NB4 (cell line): ENCODE results near the gene NEMP2.

Experiments used
- DNase-seq: peaks from one replicate; pipeline ENCODE4 v3.0.0; 2010; ENCODE audit warnings: low read depth
- H3K4me3 ChIP-seq: one replicate; pipeline ENCODE4 v1.5.1; 2011; ENCODE audit warnings: mild to moderate bottlenecking, low read depth, low read length, moderate library complexity
- MYC ChIP-seq: IDR thresholded peaks from 2 replicates; pipeline ENCODE4 v1.6.1; 2011; ENCODE audit warnings: low read depth, low read length
- POLR2A ChIP-seq: IDR thresholded peaks from 2 replicates; pipeline ENCODE4 v1.6.1; 2011; ENCODE audit warnings: mild to moderate bottlenecking; ENCODE audit not compliant: insufficient read length; ENCODE audit errors: extremely low read depth
- TF ChIP-seq, protein P1 (sequence below): IDR thresholded peaks from 2 replicates; pipeline ENCODE4 v1.6.1; 2011; ENCODE audit warnings: low read depth, low read length
- TF ChIP-seq, protein P2 (sequence below): IDR thresholded peaks from one replicate; pipeline ENCODE4 v1.5.1; 2012; ENCODE audit warnings: low read depth, low read length

Gene NEMP2

DNA sequence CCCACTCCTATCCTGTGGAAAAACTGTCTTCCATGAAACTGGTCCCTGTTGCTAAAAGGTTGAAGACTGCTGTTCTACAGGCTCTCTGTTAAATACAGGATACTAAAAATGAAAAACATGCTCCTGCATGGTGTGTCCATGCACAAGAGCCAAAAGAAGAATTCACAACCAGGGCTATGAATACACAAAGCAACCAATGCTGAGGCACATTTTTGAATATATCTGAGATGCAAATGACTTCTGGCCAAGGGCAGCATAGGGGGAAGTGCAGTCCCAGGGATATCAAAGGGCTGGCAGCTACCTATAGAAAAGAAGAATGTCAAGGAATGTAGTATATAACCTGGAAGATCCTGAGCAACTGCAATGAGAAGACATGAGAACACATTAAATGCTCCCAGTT lies 6.6 kb downstream of the NEMP2 start:
- no peak for DNase-seq
- TF ChIP-seq, protein P1, sequence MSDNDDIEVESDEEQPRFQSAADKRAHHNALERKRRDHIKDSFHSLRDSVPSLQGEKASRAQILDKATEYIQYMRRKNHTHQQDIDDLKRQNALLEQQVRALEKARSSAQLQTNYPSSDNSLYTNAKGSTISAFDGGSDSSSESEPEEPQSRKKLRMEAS, result no peak
- no peak for TF ChIP-seq MYC
- TF ChIP-seq, protein P2, sequence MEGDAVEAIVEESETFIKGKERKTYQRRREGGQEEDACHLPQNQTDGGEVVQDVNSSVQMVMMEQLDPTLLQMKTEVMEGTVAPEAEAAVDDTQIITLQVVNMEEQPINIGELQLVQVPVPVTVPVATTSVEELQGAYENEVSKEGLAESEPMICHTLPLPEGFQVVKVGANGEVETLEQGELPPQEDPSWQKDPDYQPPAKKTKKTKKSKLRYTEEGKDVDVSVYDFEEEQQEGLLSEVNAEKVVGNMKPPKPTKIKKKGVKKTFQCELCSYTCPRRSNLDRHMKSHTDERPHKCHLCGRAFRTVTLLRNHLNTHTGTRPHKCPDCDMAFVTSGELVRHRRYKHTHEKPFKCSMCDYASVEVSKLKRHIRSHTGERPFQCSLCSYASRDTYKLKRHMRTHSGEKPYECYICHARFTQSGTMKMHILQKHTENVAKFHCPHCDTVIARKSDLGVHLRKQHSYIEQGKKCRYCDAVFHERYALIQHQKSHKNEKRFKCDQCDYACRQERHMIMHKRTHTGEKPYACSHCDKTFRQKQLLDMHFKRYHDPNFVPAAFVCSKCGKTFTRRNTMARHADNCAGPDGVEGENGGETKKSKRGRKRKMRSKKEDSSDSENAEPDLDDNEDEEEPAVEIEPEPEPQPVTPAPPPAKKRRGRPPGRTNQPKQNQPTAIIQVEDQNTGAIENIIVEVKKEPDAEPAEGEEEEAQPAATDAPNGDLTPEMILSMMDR, result no peak
- no peak for TF ChIP-seq POLR2A
- H3K4me3 ChIP-seq, result no peak overlapping the region

DNA sequence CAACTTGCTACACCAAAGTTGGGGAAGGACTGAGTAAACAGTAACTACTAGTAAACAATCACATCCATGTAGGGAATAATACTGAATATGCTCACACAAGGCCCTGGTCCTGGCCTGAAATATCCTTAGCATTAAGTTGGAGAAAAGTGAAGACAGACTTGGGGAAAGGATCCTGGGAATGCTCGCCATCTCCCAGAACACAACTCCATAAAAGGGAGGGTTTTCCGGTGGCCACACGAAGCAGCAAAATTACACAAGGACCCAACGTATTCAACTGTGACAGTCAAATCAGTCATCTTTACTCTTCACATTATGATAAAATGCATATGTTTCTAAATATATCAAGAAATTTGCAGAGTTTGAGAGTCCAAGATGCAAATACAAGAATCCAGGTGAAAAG lies 7.3 kb downstream of the NEMP2 start:
- H3K4me3 ChIP-seq, result no peak overlapping the region
- no peak for DNase-seq
- TF ChIP-seq, protein P2, result no peak
- TF ChIP-seq POLR2A, result no peak
- TF ChIP-seq MYC, result no peak
- TF ChIP-seq, protein P1, result no peak

DNA sequence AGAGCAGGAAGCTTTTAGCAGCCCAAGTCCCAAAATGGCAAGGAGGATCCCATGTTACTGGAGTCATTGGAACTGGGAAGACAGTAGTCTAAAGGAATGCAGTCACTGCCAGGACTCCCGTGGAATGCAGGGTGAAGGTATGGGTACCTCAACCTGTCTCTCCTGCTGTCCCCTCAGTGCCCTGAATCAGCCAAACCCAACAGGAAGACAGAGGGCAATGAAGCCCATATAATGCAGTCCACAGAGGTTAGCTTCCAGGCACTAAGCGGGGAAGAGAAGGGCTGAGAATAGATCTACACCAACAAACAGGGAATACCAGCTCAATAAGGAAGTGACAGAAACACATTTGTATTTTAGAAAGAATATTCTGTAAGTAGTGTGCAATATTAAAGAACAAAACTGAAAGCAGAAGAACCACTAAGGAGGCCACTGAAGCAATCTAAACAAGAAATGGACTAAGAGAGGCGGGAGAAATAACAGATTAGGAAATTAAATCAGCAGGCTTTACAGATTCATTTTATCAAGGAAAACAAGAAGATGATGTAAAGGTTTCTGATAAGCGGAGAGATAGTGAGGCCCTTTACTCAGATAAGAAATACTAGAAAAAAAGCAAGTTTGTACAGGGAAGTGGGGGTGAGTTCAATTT lies 8.3 kb downstream of the NEMP2 start:
- no peak overlapping the region for H3K4me3 ChIP-seq
- DNase-seq, result no peak
- no peak for TF ChIP-seq POLR2A
- TF ChIP-seq, protein P2, result no peak
- TF ChIP-seq MYC, result no peak

DNA sequence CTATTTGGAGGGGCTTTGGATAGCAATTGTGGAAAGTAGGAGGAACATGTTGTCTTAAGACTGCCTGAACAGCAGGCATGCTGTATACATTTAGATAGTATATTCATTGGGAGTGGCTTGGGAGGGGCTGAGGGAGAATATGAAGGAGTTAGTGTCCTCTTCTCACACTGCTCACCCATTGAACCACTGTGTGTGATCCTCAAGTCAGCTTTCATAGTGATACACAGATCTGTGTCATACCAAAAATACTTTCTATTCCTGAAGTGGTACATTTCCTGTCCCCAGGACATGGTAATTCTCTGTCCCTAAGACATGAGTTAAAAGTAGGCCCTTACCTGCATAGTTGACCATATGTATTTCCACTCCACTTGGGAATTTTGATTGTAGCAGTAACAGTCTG lies 9.6 kb downstream of the NEMP2 start:
- no peak overlapping the region for H3K4me3 ChIP-seq
- DNase-seq, result no peak
- TF ChIP-seq POLR2A (no peak), MYC (no peak)
- TF ChIP-seq, protein P1, result no peak
- TF ChIP-seq, protein P2, result no peak

DNA sequence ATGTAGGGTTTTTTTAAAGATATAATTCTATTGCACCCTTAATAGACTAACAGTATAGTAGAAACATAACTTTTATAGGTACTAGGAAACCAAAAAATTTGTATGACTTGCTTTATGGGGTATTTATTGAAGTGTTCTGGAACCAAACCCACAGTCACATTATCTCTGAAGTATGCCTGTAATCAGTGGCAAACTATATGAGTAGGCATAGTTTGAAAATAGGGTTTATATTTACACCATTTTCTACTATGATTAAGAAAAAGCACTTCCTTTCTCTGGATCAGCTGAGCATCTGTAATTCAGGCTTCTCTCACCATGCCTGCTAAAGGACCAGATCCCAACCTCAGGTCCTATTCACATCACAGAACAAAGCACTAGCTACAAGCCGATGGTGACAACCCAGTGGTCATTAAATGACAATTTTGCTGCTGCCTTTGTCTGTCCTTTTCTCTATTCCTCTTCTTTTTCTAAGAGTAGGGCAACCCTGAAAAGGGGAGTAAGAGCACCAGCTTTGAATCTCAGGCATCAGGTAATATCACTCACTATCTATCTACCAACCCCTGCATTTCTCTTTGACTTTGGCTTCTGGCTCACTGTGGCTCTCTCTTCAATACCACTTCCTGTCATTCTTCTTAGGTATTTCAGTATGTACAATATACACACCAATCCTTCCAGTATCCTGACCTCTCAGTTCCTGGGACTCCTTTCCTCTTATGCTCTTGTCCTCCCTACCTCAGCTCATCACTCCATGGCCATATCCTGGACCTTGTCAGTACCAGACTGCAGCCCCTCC lies 14.4 kb downstream of the NEMP2 start:
- no peak overlapping the region for H3K4me3 ChIP-seq
- no peak for DNase-seq
- no peak for TF ChIP-seq MYC
- TF ChIP-seq, protein P2, result no peak
- TF ChIP-seq, protein P1, result no peak
- no peak for TF ChIP-seq POLR2A
